Keratinocyte (primary cell): ENCODE measurements around the gene TMEM131. TPM values are rescaled to one million over a fixed set of nuclear protein-coding genes. Genes with fewer than 3 reads are reported as not detected.

Source experiments
- DNase-seq: peaks from one replicate; pipeline ENCODE4 v3.0.0-alpha.2; 2011; ENCODE audit warnings: low read depth, missing footprints, low spot score
- FAIRE-seq: peaks from 2 replicates; lab custom pipeline; 2011; peaks lifted over from hg19 to GRCh38; lab: Jason Lieb, UNC
- H2AFZ ChIP-seq: 2 replicates; pipeline ENCODE4 v1.6.0; 2012; ENCODE audit warnings: low read length, control low read depth, inconsistent platforms; ENCODE audit not compliant: control insufficient read depth
- H3K27ac ChIP-seq: 2 replicates; pipeline ENCODE4 v1.5.1; 2011; ENCODE audit warnings: low read length; ENCODE audit not compliant: control insufficient read depth, insufficient read depth
- H3K27me3 ChIP-seq: 3 replicates; pipeline ENCODE4 v1.6.0; 2011; ENCODE audit warnings: low read length; ENCODE audit not compliant: control insufficient read depth, insufficient read depth; ENCODE audit errors: extremely low read depth
- H3K36me3 ChIP-seq, 2 experiments: 2 replicates in 1 of 2; 3 replicates in 1 of 2; pipeline ENCODE4 v1.5.1; 2011; ENCODE audit warnings: low read length in 2 of 2, mild to moderate bottlenecking in 1 of 2; ENCODE audit not compliant: control insufficient read depth in 2 of 2, insufficient read depth in 2 of 2; ENCODE audit errors: extremely low read depth in 1 of 2
- H3K4me1 ChIP-seq: 3 replicates; pipeline ENCODE4 v1.5.1; 2011; ENCODE audit warnings: low read length; ENCODE audit not compliant: control insufficient read depth, insufficient read depth; ENCODE audit errors: extremely low read depth
- H3K4me2 ChIP-seq: 3 replicates; pipeline ENCODE4 v1.6.0; 2011; ENCODE audit warnings: low read depth, low read length; ENCODE audit not compliant: control insufficient read depth, insufficient read depth; ENCODE audit errors: extremely low read depth
- H3K4me3 ChIP-seq, 3 experiments: fragments of 200-600 bp in 1 of 3; sonication (generic) in 1 of 3; 2 replicates in 2 of 3; 3 replicates in 1 of 3; pipeline ENCODE4 v1.5.1; 2011 to 2016; ENCODE audit warnings: low read length in 3 of 3, mild to moderate bottlenecking in 3 of 3, control low read depth in 2 of 3, inconsistent platforms in 1 of 3, low read depth in 1 of 3, mixed read lengths in 1 of 3, mixed run types in 1 of 3, moderate library complexity in 1 of 3; ENCODE audit not compliant: control insufficient read depth in 2 of 3, insufficient read depth in 2 of 3; ENCODE audit errors: extremely low read depth in 1 of 3
- H3K79me2 ChIP-seq: 2 replicates; pipeline ENCODE4 v1.6.0; 2012; ENCODE audit warnings: low read length; ENCODE audit not compliant: control insufficient read depth, insufficient read depth
- H3K9ac ChIP-seq: 3 replicates; pipeline ENCODE4 v1.6.0; 2011; ENCODE audit warnings: low read length; ENCODE audit not compliant: control insufficient read depth, insufficient read depth; ENCODE audit errors: extremely low read depth
- H3K9me1 ChIP-seq: 3 replicates; pipeline ENCODE4 v1.6.0; 2011; ENCODE audit warnings: low read length; ENCODE audit not compliant: control insufficient read depth, insufficient read depth; ENCODE audit errors: extremely low read depth
- H3K9me3 ChIP-seq: 2 replicates; pipeline ENCODE4 v1.5.1; 2012; ENCODE audit warnings: low read depth, low read length; ENCODE audit not compliant: control insufficient read depth
- H4K20me1 ChIP-seq: 3 replicates; pipeline ENCODE4 v1.6.0; 2011; ENCODE audit warnings: low read length; ENCODE audit not compliant: control insufficient read depth, insufficient read depth; ENCODE audit errors: extremely low read depth
- CTCF ChIP-seq, 3 experiments: IDR thresholded peaks in 1 of 3; conservative IDR thresholded peaks in 1 of 3; optimal IDR thresholded peaks in 1 of 3; 2 replicates in 2 of 3; 3 replicates in 1 of 3; pipeline versions ENCODE3 to v1.5.1; 2011; ENCODE audit warnings: low read length in 3 of 3, mild to moderate bottlenecking in 3 of 3, moderate library complexity in 2 of 3, control low read depth in 1 of 3, inconsistent platforms in 1 of 3; ENCODE audit not compliant: insufficient read depth in 2 of 3; ENCODE audit errors: extremely low read depth in 1 of 3
- EZH2 ChIP-seq: IDR thresholded peaks from one replicate; pipeline ENCODE4 v1.6.1; 2012; ENCODE audit warnings: inconsistent platforms, mild to moderate bottlenecking, low read length, moderate library complexity
- dilution Hi-C: fragments of 300-500 bp; cut with MboI; formaldehyde crosslinking; loops from one replicate; pipeline ENCODE4 v1.7.0; 2020; ENCODE audit warnings: low sequenced_read_pairs; ENCODE audit not compliant: extremely low pct_ligation_motif_present
- polyA plus RNA-seq, 5 experiments: library from polyadenylated mRNA; depleted of rRNA in 3 of 5; stranded (reverse) in 3 of 5; stranded (forward) in 1 of 5; unstranded in 1 of 5; fragments of >200 nt; gene quantifications; 1 replicate in 1 of 5; 2 replicates in 3 of 5; 3 replicates in 1 of 5; pipeline versions ENCODE4 v1.2.1 to v1.2.3, GENCODE V29; 2011 to 2012; ENCODE audit warnings: missing spikeins in 2 of 5, low read depth in 1 of 5, low replicate concordance in 1 of 5

TMEM131 gene
- polyA plus RNA-seq, 1 donor (not counting 4 experiments of a cell fraction or from before 2014, with no cell fraction given): 25.5 TPM

- H4K20me1 ChIP-seq: no peaks in the 10 kb centered on the region
- DNase-seq (no peak), FAIRE-seq (no peak)
- H3K27me3 ChIP-seq: no peaks in the 10 kb centered on the region
- no peaks in the 10 kb centered on the region for H3K9me3 ChIP-seq
- no peaks in the 10 kb centered on the region for H3K79me2 ChIP-seq
- no peak overlapping the region for H3K4me3 ChIP-seq
- H3K4me2 ChIP-seq: no peak overlapping the region
- H3K36me3 ChIP-seq: peaks cover 0 to 5% of the 10 kb centered on the region in 2 experiments
- H2AFZ ChIP-seq: no peak overlapping the region
- dilution Hi-C loops: no loop called here
- no peak overlapping the region for H3K27ac ChIP-seq
- H3K4me1 ChIP-seq: peaks cover 12% of the 10 kb centered on the region
- TF ChIP-seq EZH2 (no peak), CTCF (optimal IDR thresholded peaks at IDR 0.05 in 1 of 3, IDR thresholded peaks at IDR 0.05 in 1 of 3, conservative IDR thresholded peaks at IDR 0.05 in 1 of 3; ENCODE audit: extremely low read depth in 1 of 3, insufficient read depth in 2 of 3, low read length in 3 of 3) (no peak)
- H3K9me1 ChIP-seq: no peaks in the 10 kb centered on the region
- H3K9ac ChIP-seq: no peak overlapping the region
These were observed 250.1 kb downstream of the TMEM131 start for GRCh38 chr2:97745474-97746174.

- Histone ChIP-seq H3K36me3 (peaks cover 0 to 5% of the 10 kb centered on the region in 2 experiments), H4K20me1 (no peaks in the 10 kb centered on the region), H3K27me3 (no peaks in the 10 kb centered on the region), H3K9me3 (no peaks in the 10 kb centered on the region), H3K9ac (no peak overlapping the region), H2AFZ (no peak overlapping the region), H3K4me2 (no peak overlapping the region), H3K79me2 (no peaks in the 10 kb centered on the region), H3K4me1 (peaks cover 13% of the 10 kb centered on the region), H3K4me3 (no peak overlapping the region), H3K27ac (no peak overlapping the region), H3K9me1 (no peaks in the 10 kb centered on the region)
- FAIRE-seq: no peak
- dilution Hi-C loops: no loop called here
- TF ChIP-seq EZH2: no peak
- no peak for TF ChIP-seq CTCF (optimal IDR thresholded peaks at IDR 0.05 in 1 of 3, IDR thresholded peaks at IDR 0.05 in 1 of 3, conservative IDR thresholded peaks at IDR 0.05 in 1 of 3; ENCODE audit: extremely low read depth in 1 of 3, insufficient read depth in 2 of 3, low read length in 3 of 3)
- no peak for DNase-seq
These were observed 251.8 kb downstream of the TMEM131 start for GRCh38 chr2:97743913-97744312.
